Osteoblast (primary cell): ENCODE results near the gene ZNF766. TPM values are rescaled to one million over a fixed set of nuclear protein-coding genes. Genes with fewer than 3 reads are reported as not detected.

Experiments used
- DNase-seq: peaks from one replicate; pipeline ENCODE4 v3.0.0; 2011; ENCODE audit warnings: low spot score, mixed read lengths; ENCODE audit not compliant: insufficient read length; ENCODE audit errors: missing footprints
- H2AFZ ChIP-seq: 2 replicates; pipeline ENCODE4 v1.6.0; 2011; ENCODE audit warnings: mild to moderate bottlenecking, low read length
- H3K27ac ChIP-seq: 2 replicates; pipeline ENCODE4 v1.5.1; 2011; ENCODE audit warnings: mild to moderate bottlenecking, low read depth, low read length, moderate library complexity
- H3K27me3 ChIP-seq: 2 replicates; pipeline ENCODE4 v1.6.0; 2012; ENCODE audit warnings: mild to moderate bottlenecking, control low read depth, inconsistent platforms, low read length, moderate library complexity; ENCODE audit not compliant: insufficient read depth
- H3K36me3 ChIP-seq: 2 replicates; pipeline ENCODE4 v1.5.1; 2011; ENCODE audit warnings: mild to moderate bottlenecking, low read length, control low read depth, moderate library complexity; ENCODE audit not compliant: insufficient read depth
- H3K4me1 ChIP-seq: 2 replicates; pipeline ENCODE4 v1.5.1; 2011; ENCODE audit warnings: mild to moderate bottlenecking, low read length, control low read depth, moderate library complexity; ENCODE audit not compliant: insufficient read depth
- H3K4me2 ChIP-seq: 2 replicates; pipeline ENCODE4 v1.6.0; 2011; ENCODE audit warnings: mild to moderate bottlenecking, low read length; ENCODE audit not compliant: insufficient read depth
- H3K4me3 ChIP-seq: fragments of 200-600 bp; sonication (generic); 3 replicates; pipeline ENCODE4 v1.5.1; 2012; ENCODE audit warnings: mild to moderate bottlenecking, low read length, inconsistent platforms; ENCODE audit not compliant: insufficient read depth
- H3K79me2 ChIP-seq: 2 replicates; pipeline ENCODE4 v1.6.0; 2012; ENCODE audit warnings: mild to moderate bottlenecking, low read length, control low read depth, inconsistent platforms; ENCODE audit not compliant: insufficient read depth
- H3K9me3 ChIP-seq: 2 replicates; pipeline ENCODE4 v1.5.1; 2011; ENCODE audit warnings: low read depth, low read length, control low read depth
- H4K20me1 ChIP-seq: 2 replicates; pipeline ENCODE4 v1.6.0; 2012; ENCODE audit warnings: mild to moderate bottlenecking, low read length, control low read depth; ENCODE audit not compliant: insufficient read depth
- total RNA-seq: library from RNA; depleted of rRNA; stranded (reverse); fragments of >200 nt; gene quantifications from 2 replicates; pipeline ENCODE4 v1.2.3, GENCODE V29; 2012
- TF ChIP-seq, protein P1 (sequence below): IDR thresholded peaks from 2 replicates; pipeline ENCODE4 v1.5.1; 2011; ENCODE audit warnings: mild to moderate bottlenecking, low read depth, low read length, moderate library complexity; ENCODE audit errors: extremely low read depth

ZNF766 gene
- total RNA-seq, result 11.2 and 16.5 TPM in 2 replicates

DNA sequence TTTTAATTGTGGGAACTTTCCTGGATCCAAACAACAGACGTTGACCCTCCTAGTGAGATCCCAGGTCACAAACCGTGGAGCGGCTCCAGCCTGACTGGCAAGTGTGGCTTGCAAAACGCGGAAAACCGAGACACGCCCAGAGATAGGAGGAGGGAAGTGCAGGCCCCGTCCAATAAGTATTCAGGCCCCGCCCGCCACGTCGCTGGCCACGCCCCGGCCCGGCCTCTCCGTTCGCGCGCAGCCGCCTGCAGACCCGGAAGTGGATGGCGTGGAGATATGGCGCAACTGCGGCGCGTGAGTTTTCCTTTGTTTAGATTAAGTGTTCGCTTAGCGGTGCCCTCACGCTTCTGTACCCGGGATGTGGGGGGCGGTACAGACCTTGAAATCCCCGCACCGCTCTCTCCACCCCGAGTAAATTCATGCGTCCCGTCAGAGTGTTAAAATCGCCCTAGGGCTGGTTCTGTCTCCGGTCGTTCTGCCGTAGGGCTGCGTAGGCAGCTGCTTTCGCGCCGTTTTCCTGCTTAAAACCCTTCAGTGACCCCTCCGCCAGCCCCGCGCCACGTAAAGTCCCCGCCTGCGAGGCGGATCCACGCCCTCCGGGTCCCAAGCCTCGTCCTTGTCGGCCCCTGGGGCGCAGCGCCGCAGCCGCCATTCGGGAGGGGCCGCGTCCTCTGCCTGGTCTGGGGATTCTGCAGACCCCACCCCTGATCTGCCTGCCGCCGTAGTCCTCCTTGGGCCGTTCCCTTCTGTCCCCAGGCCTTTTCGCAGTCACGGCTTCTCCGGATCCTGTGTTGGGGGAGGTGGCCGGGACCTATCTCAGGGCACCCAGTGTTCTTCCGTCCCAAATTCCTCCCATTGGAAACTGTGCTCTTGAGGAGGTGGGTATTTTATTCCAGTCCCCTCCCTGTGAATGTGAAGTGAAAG, at the start of gene ZNF766:
Gene ZNF766 (plus strand): TSS at position 250 of the 924 bp plus-strand sequence. CDS start 27 bp downstream, at position 277.
- H3K27me3 ChIP-seq, result no peaks in the 10 kb centered on the region
- peak within 1 kb of the TSS; percentile 97 for H3K4me3 ChIP-seq
- H3K4me1 ChIP-seq, result peaks cover 7% of the 10 kb centered on the region
- peak within 1 kb of the TSS; percentile 94 for H2AFZ ChIP-seq
- H3K79me2 ChIP-seq, result peaks cover 49% of the 10 kb centered on the region
- H3K36me3 ChIP-seq, result peaks cover 4% of the 10 kb centered on the region
- H3K27ac ChIP-seq, result peak within 1 kb of the TSS; percentile 96
- no peaks in the 10 kb centered on the region for H3K9me3 ChIP-seq
- peaks cover 13% of the 10 kb centered on the region for H4K20me1 ChIP-seq
- DNase-seq, result peak; percentile 97
- TF ChIP-seq, protein P1, sequence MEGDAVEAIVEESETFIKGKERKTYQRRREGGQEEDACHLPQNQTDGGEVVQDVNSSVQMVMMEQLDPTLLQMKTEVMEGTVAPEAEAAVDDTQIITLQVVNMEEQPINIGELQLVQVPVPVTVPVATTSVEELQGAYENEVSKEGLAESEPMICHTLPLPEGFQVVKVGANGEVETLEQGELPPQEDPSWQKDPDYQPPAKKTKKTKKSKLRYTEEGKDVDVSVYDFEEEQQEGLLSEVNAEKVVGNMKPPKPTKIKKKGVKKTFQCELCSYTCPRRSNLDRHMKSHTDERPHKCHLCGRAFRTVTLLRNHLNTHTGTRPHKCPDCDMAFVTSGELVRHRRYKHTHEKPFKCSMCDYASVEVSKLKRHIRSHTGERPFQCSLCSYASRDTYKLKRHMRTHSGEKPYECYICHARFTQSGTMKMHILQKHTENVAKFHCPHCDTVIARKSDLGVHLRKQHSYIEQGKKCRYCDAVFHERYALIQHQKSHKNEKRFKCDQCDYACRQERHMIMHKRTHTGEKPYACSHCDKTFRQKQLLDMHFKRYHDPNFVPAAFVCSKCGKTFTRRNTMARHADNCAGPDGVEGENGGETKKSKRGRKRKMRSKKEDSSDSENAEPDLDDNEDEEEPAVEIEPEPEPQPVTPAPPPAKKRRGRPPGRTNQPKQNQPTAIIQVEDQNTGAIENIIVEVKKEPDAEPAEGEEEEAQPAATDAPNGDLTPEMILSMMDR, result no peak
- H3K4me2 ChIP-seq, result peak within 1 kb of the TSS; percentile 94

DNA sequence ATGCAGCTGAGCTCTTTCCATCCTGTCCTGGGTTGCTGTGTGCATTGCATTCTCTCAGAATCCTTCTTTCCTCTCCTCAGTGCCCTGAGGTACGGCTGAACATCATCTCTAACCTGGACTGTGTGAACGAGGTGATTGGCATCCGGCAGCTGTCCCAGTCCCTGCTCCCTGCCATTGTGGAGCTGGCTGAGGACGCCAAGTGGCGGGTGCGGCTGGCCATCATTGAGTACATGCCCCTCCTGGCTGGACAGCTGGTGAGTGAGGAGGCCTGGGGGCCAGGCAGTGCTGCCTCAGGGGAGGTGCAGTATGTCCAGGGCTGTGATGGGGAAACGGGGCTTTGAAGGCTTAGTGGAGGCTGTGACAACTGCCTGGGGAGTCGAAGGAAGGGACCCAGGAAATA, 49.8 kb upstream of the ZNF766 start:
- peaks cover 27% of the 10 kb centered on the region for H3K79me2 ChIP-seq
- H3K9me3 ChIP-seq, result no peaks in the 10 kb centered on the region
- peaks cover 13% of the 10 kb centered on the region for H4K20me1 ChIP-seq
- no peaks in the 10 kb centered on the region for H3K27me3 ChIP-seq
- H3K4me1 ChIP-seq, result no peaks in the 10 kb centered on the region
- no peak for DNase-seq
- no peak overlapping the region for H3K4me2 ChIP-seq
- H2AFZ ChIP-seq, result no peak overlapping the region
- H3K36me3 ChIP-seq, result peaks cover 98% of the 10 kb centered on the region
- TF ChIP-seq, protein P1, result no peak
- H3K27ac ChIP-seq, result no peak overlapping the region
- no peak overlapping the region for H3K4me3 ChIP-seq

DNA sequence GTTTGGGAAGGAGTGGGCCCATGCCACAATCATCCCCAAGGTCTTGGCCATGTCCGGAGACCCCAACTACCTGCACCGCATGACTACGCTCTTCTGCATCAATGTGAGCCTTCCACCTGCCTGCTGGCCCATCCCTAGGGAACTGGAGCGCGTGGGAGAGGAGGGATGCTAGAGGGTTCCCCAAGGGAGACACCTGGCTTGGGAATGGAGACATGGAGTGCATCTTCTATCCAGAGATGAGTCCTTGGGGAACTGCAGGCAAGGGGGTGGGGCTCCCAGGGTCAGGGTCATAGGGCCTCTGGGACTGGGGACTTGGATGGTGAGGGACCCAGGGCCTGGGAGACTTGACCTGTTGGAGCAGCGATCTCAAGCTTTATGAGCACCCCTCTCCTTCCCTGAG, 48.4 kb upstream of the ZNF766 start:
- H3K4me3 ChIP-seq, result no peak overlapping the region
- DNase-seq, result no peak
- peaks cover 95% of the 10 kb centered on the region for H3K36me3 ChIP-seq
- peaks cover 19% of the 10 kb centered on the region for H3K79me2 ChIP-seq
- no peak overlapping the region for H3K27ac ChIP-seq
- no peak overlapping the region for H3K4me2 ChIP-seq
- H2AFZ ChIP-seq, result no peak overlapping the region
- H3K4me1 ChIP-seq, result no peaks in the 10 kb centered on the region
- H3K27me3 ChIP-seq, result no peaks in the 10 kb centered on the region
- TF ChIP-seq, protein P1, result no peak
- no peaks in the 10 kb centered on the region for H3K9me3 ChIP-seq
- H4K20me1 ChIP-seq, result peaks cover 16% of the 10 kb centered on the region

DNA sequence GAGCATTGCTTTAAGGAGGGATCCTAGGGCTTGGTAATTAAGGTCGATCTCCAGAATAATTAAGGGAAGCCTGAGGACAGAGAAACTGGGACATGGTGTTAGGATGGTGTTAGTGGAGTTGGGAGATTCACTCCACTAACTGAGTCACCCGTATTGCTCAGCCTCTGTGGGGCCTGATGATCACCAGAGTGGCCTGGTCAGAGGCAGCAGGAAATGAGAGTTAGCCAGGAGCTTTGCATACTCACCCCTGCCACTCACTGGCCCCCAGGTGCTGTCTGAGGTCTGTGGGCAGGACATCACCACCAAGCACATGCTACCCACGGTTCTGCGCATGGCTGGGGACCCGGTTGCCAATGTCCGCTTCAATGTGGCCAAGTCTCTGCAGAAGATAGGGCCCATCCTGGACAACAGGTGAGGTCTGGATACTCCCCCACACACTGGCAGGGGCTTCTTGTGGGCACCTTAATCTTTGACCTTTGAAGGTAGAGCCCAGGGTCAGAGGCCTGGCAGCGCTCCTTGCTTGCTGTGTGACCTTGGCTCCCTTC, 47.5 kb upstream of the ZNF766 start:
- H3K27ac ChIP-seq, result no peak overlapping the region
- no peak overlapping the region for H2AFZ ChIP-seq
- H3K4me2 ChIP-seq, result no peak overlapping the region
- no peaks in the 10 kb centered on the region for H3K4me1 ChIP-seq
- no peaks in the 10 kb centered on the region for H3K9me3 ChIP-seq
- no peak overlapping the region for H3K4me3 ChIP-seq
- peaks cover 95% of the 10 kb centered on the region for H3K36me3 ChIP-seq
- no peak for DNase-seq
- TF ChIP-seq, protein P1, result no peak
- no peaks in the 10 kb centered on the region for H3K27me3 ChIP-seq
- H4K20me1 ChIP-seq, result peaks cover 16% of the 10 kb centered on the region
- H3K79me2 ChIP-seq, result peaks cover 14% of the 10 kb centered on the region
